Activated naive CD8-positive, alpha-beta T cell (primary cell): ENCODE measurements around the gene FZD7.

ENCODE experiments used
- H3K27ac Mint-ChIP-seq: one replicate; pipeline ENCODE4 v1.8.0; 2021; ENCODE audit warnings: mixed read lengths
- H3K27me3 Mint-ChIP-seq: one replicate; pipeline ENCODE4 v1.8.0; 2021; ENCODE audit warnings: mixed read lengths
- H3K36me3 Mint-ChIP-seq: one replicate; pipeline ENCODE4 v1.8.0; 2021; ENCODE audit warnings: mixed read lengths
- H3K4me1 Mint-ChIP-seq: one replicate; pipeline ENCODE4 v1.8.0; 2021; ENCODE audit warnings: low read depth, mixed read lengths
- H3K4me3 Mint-ChIP-seq: one replicate; pipeline ENCODE4 v1.8.0; 2021; ENCODE audit warnings: mild to moderate bottlenecking, mixed read lengths
- H3K9me3 Mint-ChIP-seq: one replicate; pipeline ENCODE4 v1.8.0; 2021; ENCODE audit warnings: low read depth, mixed read lengths

The FZD7 gene

GRCh38 chr2:202039278-202040078 is 5.8 kb downstream of the FZD7 start:
- H3K27ac Mint-ChIP-seq: no peak overlapping the region
- no peaks in the 10 kb centered on the region for H3K9me3 Mint-ChIP-seq
- no peak overlapping the region for H3K4me3 Mint-ChIP-seq
- H3K27me3 Mint-ChIP-seq: peaks cover 32% of the 10 kb centered on the region
- no peaks in the 10 kb centered on the region for H3K36me3 Mint-ChIP-seq
- H3K4me1 Mint-ChIP-seq: peaks cover 3% of the 10 kb centered on the region

- Mint-ChIP-seq H3K36me3 (no peaks in the 10 kb centered on the region), H3K4me3 (no peak overlapping the region), H3K9me3 (no peaks in the 10 kb centered on the region), H3K27ac (no peak overlapping the region), H3K4me1 (no peaks in the 10 kb centered on the region), H3K27me3 (peaks cover 36% of the 10 kb centered on the region)
These were observed 6.6 kb downstream of the FZD7 start for GRCh38 chr2:202040079-202040844.

- Mint-ChIP-seq H3K9me3 (no peaks in the 10 kb centered on the region), H3K4me3 (no peak overlapping the region), H3K27ac (no peak overlapping the region), H3K27me3 (peaks cover 39% of the 10 kb centered on the region), H3K36me3 (no peaks in the 10 kb centered on the region), H3K4me1 (no peaks in the 10 kb centered on the region)
These were observed 8.8 kb downstream of the FZD7 start for GRCh38 chr2:202042444-202042843.

- no peak overlapping the region for H3K4me3 Mint-ChIP-seq
- peaks cover 35% of the 10 kb centered on the region for H3K27me3 Mint-ChIP-seq
- H3K36me3 Mint-ChIP-seq: no peaks in the 10 kb centered on the region
- H3K9me3 Mint-ChIP-seq: no peaks in the 10 kb centered on the region
- H3K4me1 Mint-ChIP-seq: no peaks in the 10 kb centered on the region
- no peak overlapping the region for H3K27ac Mint-ChIP-seq
These were observed 9.8 kb downstream of the FZD7 start for GRCh38 chr2:202043475-202043874.

- H3K36me3 Mint-ChIP-seq: no peaks in the 10 kb centered on the region
- no peaks in the 10 kb centered on the region for H3K9me3 Mint-ChIP-seq
- H3K4me3 Mint-ChIP-seq: no peak overlapping the region
- peaks cover 25% of the 10 kb centered on the region for H3K27me3 Mint-ChIP-seq
- H3K4me1 Mint-ChIP-seq: no peaks in the 10 kb centered on the region
- H3K27ac Mint-ChIP-seq: no peak overlapping the region
These were observed 11.1 kb downstream of the FZD7 start for GRCh38 chr2:202044777-202045176.

- Mint-ChIP-seq H3K36me3 (no peaks in the 10 kb centered on the region), H3K9me3 (no peaks in the 10 kb centered on the region), H3K27me3 (peaks cover 17% of the 10 kb centered on the region), H3K4me3 (no peak overlapping the region), H3K27ac (no peak overlapping the region), H3K4me1 (no peaks in the 10 kb centered on the region)
These were observed 12.9 kb downstream of the FZD7 start for GRCh38 chr2:202046572-202046971.

- no peaks in the 10 kb centered on the region for H3K36me3 Mint-ChIP-seq
- H3K4me1 Mint-ChIP-seq: no peaks in the 10 kb centered on the region
- H3K27me3 Mint-ChIP-seq: peaks cover 20% of the 10 kb centered on the region
- H3K9me3 Mint-ChIP-seq: no peaks in the 10 kb centered on the region
- H3K4me3 Mint-ChIP-seq: no peak overlapping the region
- H3K27ac Mint-ChIP-seq: no peak overlapping the region
These were observed 15.6 kb downstream of the FZD7 start for GRCh38 chr2:202049092-202049728.

GRCh38 chr2:202049840-202050239 is 16.2 kb downstream of the FZD7 start:
- Mint-ChIP-seq H3K9me3 (no peaks in the 10 kb centered on the region), H3K4me1 (no peaks in the 10 kb centered on the region), H3K36me3 (no peaks in the 10 kb centered on the region), H3K27me3 (peaks cover 23% of the 10 kb centered on the region), H3K27ac (no peak overlapping the region), H3K4me3 (no peak overlapping the region)

GRCh38 chr2:202050652-202051051 is 17.0 kb downstream of the FZD7 start:
- H3K9me3 Mint-ChIP-seq: no peaks in the 10 kb centered on the region
- peaks cover 22% of the 10 kb centered on the region for H3K27me3 Mint-ChIP-seq
- H3K36me3 Mint-ChIP-seq: no peaks in the 10 kb centered on the region
- no peak overlapping the region for H3K27ac Mint-ChIP-seq
- H3K4me3 Mint-ChIP-seq: no peak overlapping the region
- no peaks in the 10 kb centered on the region for H3K4me1 Mint-ChIP-seq

- Mint-ChIP-seq H3K27me3 (peaks cover 26% of the 10 kb centered on the region), H3K4me1 (no peaks in the 10 kb centered on the region), H3K9me3 (no peaks in the 10 kb centered on the region), H3K4me3 (no peak overlapping the region), H3K27ac (no peak overlapping the region), H3K36me3 (no peaks in the 10 kb centered on the region)
These were observed 18.0 kb downstream of the FZD7 start for GRCh38 chr2:202051499-202052161.

GRCh38 chr2:202052235-202052634 is 18.6 kb downstream of the FZD7 start:
- H3K36me3 Mint-ChIP-seq: no peaks in the 10 kb centered on the region
- H3K4me1 Mint-ChIP-seq: no peaks in the 10 kb centered on the region
- H3K27me3 Mint-ChIP-seq: peaks cover 27% of the 10 kb centered on the region
- H3K9me3 Mint-ChIP-seq: no peaks in the 10 kb centered on the region
- H3K27ac Mint-ChIP-seq: no peak overlapping the region
- no peak overlapping the region for H3K4me3 Mint-ChIP-seq

GRCh38 chr2:202054679-202055078 is 21.0 kb downstream of the FZD7 start:
- H3K9me3 Mint-ChIP-seq: no peaks in the 10 kb centered on the region
- no peaks in the 10 kb centered on the region for H3K36me3 Mint-ChIP-seq
- H3K4me3 Mint-ChIP-seq: no peak overlapping the region
- H3K4me1 Mint-ChIP-seq: no peaks in the 10 kb centered on the region
- peaks cover 37% of the 10 kb centered on the region for H3K27me3 Mint-ChIP-seq
- no peak overlapping the region for H3K27ac Mint-ChIP-seq

- no peaks in the 10 kb centered on the region for H3K9me3 Mint-ChIP-seq
- no peaks in the 10 kb centered on the region for H3K4me1 Mint-ChIP-seq
- no peaks in the 10 kb centered on the region for H3K36me3 Mint-ChIP-seq
- H3K4me3 Mint-ChIP-seq: no peak overlapping the region
- H3K27ac Mint-ChIP-seq: no peak overlapping the region
- peaks cover 38% of the 10 kb centered on the region for H3K27me3 Mint-ChIP-seq
These were observed 23.0 kb downstream of the FZD7 start for GRCh38 chr2:202056611-202057010.

- Mint-ChIP-seq H3K4me3 (no peak overlapping the region), H3K36me3 (no peaks in the 10 kb centered on the region), H3K9me3 (no peaks in the 10 kb centered on the region), H3K27ac (no peak overlapping the region), H3K4me1 (no peaks in the 10 kb centered on the region), H3K27me3 (peaks cover 20% of the 10 kb centered on the region)
These were observed 26.6 kb downstream of the FZD7 start for GRCh38 chr2:202060218-202060617.

GRCh38 chr2:202061695-202062094 is 28.0 kb downstream of the FZD7 start:
- Mint-ChIP-seq H3K4me1 (no peaks in the 10 kb centered on the region), H3K36me3 (no peaks in the 10 kb centered on the region), H3K4me3 (no peak overlapping the region), H3K27ac (no peak overlapping the region), H3K9me3 (no peaks in the 10 kb centered on the region), H3K27me3 (peaks cover 14% of the 10 kb centered on the region)
